Measurements from ENCODE around the gene RRAGC. TPM values are rescaled to one million over a fixed set of nuclear protein-coding genes. Genes with fewer than 3 reads are reported as not detected.

RRAGC gene
- polyA plus RNA-seq, 2 donors, result 7.7 to 18.4 TPM

GRCh38 chr1:38820860-38821259, 38.7 kb downstream of the RRAGC start:
- WGBS, 2 donors, result 29 to 60% methylated on average over 1 of the region's 1 CpG
- Histone ChIP-seq H3K9me3 (ENCODE audit: control insufficient read depth in 2 of 2, insufficient read depth in 1 of 2, low read depth in 1 of 2, low read length in 1 of 2) (no peaks in the 10 kb centered on the region), H3K4me3 (ENCODE audit: low read depth in 1 of 2, low read length in 2 of 2) (no peak overlapping the region), H3K4me1 (ENCODE audit: control insufficient read depth in 2 of 2, insufficient read depth in 2 of 2, low read length in 1 of 2) (peaks cover 3% of the 10 kb centered on the region in 2 donors), H3K36me3 (ENCODE audit: control insufficient read depth in 2 of 2, insufficient read depth in 2 of 2, low read length in 1 of 2) (no peaks in the 10 kb centered on the region), H3K27me3 (ENCODE audit: control insufficient read depth in 1 of 2, insufficient read depth in 2 of 2, low read length in 2 of 2) (peaks cover 0 to 4% of the 10 kb centered on the region in 2 donors), H3K27ac (ENCODE audit: low read depth in 2 of 2, low read length in 1 of 2) (no peak overlapping the region)

DNA sequence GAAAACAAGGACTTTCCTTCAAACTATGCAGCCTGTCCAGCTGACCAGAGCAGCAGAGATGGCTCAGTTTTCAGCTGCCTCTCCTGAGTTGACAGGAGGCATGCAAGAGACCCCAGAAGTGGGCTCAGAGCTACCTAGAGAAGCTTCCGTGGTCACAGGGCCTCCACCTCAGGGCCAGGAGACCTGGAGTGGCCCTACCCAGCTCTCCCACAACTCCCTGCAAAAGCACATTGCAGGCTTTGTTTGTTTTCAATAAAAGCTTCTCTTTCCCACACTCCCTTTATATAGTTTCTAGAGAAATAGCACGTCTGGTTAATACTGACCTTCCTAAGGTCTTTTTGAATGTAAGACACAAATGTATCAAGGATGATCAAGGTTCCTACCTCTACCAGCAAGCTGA, 40.1 kb downstream of the RRAGC start:
- Histone ChIP-seq H3K27me3 (ENCODE audit: control insufficient read depth in 1 of 2, insufficient read depth in 2 of 2, low read length in 2 of 2) (peaks cover 0 to 4% of the 10 kb centered on the region in 2 donors), H3K27ac (ENCODE audit: low read depth in 2 of 2, low read length in 1 of 2) (no peak overlapping the region), H3K4me3 (ENCODE audit: low read depth in 1 of 2, low read length in 2 of 2) (no peak overlapping the region), H3K36me3 (ENCODE audit: control insufficient read depth in 2 of 2, insufficient read depth in 2 of 2, low read length in 1 of 2) (no peaks in the 10 kb centered on the region), H3K4me1 (ENCODE audit: control insufficient read depth in 2 of 2, insufficient read depth in 2 of 2, low read length in 1 of 2) (peaks cover 3% of the 10 kb centered on the region in 2 donors), H3K9me3 (ENCODE audit: control insufficient read depth in 2 of 2, insufficient read depth in 1 of 2, low read depth in 1 of 2, low read length in 1 of 2) (no peaks in the 10 kb centered on the region)
- 76 to 79% methylated on average over 2 of the region's 2 CpGs for WGBS, 2 donors

GRCh38 chr1:38819040-38819439, 40.5 kb downstream of the RRAGC start:
- Histone ChIP-seq H3K36me3 (ENCODE audit: control insufficient read depth in 2 of 2, insufficient read depth in 2 of 2, low read length in 1 of 2) (no peaks in the 10 kb centered on the region), H3K27ac (ENCODE audit: low read depth in 2 of 2, low read length in 1 of 2) (no peak overlapping the region), H3K4me3 (ENCODE audit: low read depth in 1 of 2, low read length in 2 of 2) (peak overlapping the region in 1 of 2 donors; percentile 29), H3K27me3 (ENCODE audit: control insufficient read depth in 1 of 2, insufficient read depth in 2 of 2, low read length in 2 of 2) (peaks cover 0 to 4% of the 10 kb centered on the region in 2 donors), H3K9me3 (ENCODE audit: control insufficient read depth in 2 of 2, insufficient read depth in 1 of 2, low read depth in 1 of 2, low read length in 1 of 2) (no peaks in the 10 kb centered on the region), H3K4me1 (ENCODE audit: control insufficient read depth in 2 of 2, insufficient read depth in 2 of 2, low read length in 1 of 2) (peaks cover 3% of the 10 kb centered on the region in 2 donors)
- WGBS, 2 donors, result 37 to 44% methylated on average over 10 of the region's 10 CpGs

- no peak overlapping the region for H3K27ac ChIP-seq (ENCODE audit: low read depth in 2 of 2, low read length in 1 of 2)
- peaks cover 0 to 6% of the 10 kb centered on the region in 2 donors for H3K27me3 ChIP-seq (ENCODE audit: control insufficient read depth in 1 of 2, insufficient read depth in 2 of 2, low read length in 2 of 2)
- no peaks in the 10 kb centered on the region for H3K36me3 ChIP-seq (ENCODE audit: control insufficient read depth in 2 of 2, insufficient read depth in 2 of 2, low read length in 1 of 2)
- H3K9me3 ChIP-seq (ENCODE audit: control insufficient read depth in 2 of 2, insufficient read depth in 1 of 2, low read depth in 1 of 2, low read length in 1 of 2), result no peaks in the 10 kb centered on the region
- H3K4me1 ChIP-seq (ENCODE audit: control insufficient read depth in 2 of 2, insufficient read depth in 2 of 2, low read length in 1 of 2), result peaks cover 3% of the 10 kb centered on the region in 2 donors
- H3K4me3 ChIP-seq (ENCODE audit: low read depth in 1 of 2, low read length in 2 of 2), result peak overlapping the region; percentile 22 to 29
- WGBS, 2 donors, result 1% methylated on average over 69 to 70 of the region's 70 CpGs
Observed at GRCh38 chr1:38818175-38818976, 41.2 kb downstream of the RRAGC start.

DNA sequence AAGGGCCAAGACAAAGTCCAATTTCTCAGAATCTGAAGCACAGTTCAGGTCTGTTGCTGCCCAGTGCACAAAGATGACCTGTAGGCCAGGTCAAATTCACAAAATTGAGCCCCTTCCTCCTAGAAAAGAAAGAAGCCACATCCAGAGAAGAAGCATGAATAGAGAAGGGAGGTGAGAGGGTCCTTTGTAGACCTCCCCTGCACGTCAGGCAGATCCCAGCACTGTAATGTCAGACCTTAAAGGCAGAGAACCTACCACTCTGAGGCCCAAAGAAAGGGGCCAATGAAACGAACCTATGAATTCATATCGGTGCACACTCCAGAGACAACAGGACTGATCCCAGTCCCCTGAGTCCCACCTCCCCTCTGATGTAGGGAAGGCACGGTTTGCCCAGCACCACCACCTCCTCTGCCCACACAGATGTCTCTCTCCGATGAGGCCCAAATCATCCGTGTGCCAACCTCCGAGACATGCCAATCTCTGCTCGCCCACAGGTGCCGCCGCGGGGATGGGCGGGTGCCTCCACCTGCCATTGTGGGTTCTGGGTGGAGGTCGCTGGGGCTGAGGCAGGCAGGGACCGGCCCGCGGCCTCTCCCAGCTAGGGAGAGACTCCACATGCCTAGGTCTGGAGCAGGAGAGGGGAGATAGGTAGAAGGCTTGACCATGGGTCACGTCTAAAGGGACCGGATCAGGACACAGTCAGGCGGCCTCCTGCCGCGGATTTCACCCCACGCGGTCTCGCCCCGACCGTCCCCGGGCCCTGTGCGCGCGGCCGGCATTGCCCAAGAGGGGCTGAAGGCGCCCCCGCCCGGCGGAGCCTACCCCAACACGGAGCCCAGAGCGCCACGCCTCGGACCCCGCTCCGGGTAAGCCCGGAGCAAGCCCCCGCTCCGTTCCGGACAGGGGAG, 42.1 kb downstream of the RRAGC start:
- Histone ChIP-seq H3K4me3 (ENCODE audit: low read depth in 1 of 2, low read length in 2 of 2) (peak overlapping the region; percentile 22 to 29), H3K9me3 (ENCODE audit: control insufficient read depth in 2 of 2, insufficient read depth in 1 of 2, low read depth in 1 of 2, low read length in 1 of 2) (no peaks in the 10 kb centered on the region), H3K27me3 (ENCODE audit: control insufficient read depth in 1 of 2, insufficient read depth in 2 of 2, low read length in 2 of 2) (peaks cover 0 to 6% of the 10 kb centered on the region in 2 donors), H3K36me3 (ENCODE audit: control insufficient read depth in 2 of 2, insufficient read depth in 2 of 2, low read length in 1 of 2) (no peaks in the 10 kb centered on the region), H3K4me1 (ENCODE audit: control insufficient read depth in 2 of 2, insufficient read depth in 2 of 2, low read length in 1 of 2) (peaks cover 3% of the 10 kb centered on the region in 2 donors), H3K27ac (ENCODE audit: low read depth in 2 of 2, low read length in 1 of 2) (no peak overlapping the region)
- 34 to 37% methylated on average over 41 to 45 of the region's 45 CpGs for WGBS, 2 donors

DNA sequence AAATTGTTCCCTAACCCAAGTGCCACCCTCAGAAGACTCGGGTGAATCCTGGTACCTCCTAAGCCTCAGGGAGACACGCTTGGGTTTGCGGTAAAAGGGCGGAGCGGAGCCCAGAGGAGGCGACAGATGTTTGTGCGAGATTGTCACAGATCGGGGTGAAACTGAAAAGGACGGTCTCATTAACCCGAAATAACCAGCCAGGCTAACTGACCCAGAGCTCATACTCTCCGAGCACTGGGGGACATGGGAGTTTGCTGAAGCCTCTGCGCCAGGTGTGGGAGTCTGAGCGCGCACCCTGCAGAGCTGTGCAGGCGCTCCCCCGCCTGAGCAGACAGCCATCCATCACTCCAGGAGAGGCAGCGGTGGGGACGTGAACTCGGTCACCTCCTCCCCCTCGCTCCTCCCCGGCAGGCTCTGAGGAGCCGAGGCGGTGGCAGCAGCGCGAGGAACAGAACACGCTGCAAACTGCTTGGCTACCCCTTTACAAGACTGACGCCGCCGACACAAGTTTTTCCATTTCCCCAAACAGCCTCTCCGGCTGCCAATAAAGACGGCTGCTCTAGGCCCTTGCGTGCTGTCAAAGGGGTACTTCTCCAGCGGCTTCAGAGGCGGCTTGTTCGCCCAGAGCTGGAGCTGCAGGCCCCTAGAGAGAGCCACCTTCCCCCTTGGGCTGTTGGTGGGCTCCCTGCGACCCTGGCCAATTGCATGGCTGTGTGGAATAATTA, 43.5 kb downstream of the RRAGC start:
- H3K27me3 ChIP-seq (ENCODE audit: control insufficient read depth in 1 of 2, insufficient read depth in 2 of 2, low read length in 2 of 2), result peaks cover 0 to 6% of the 10 kb centered on the region in 2 donors
- H3K9me3 ChIP-seq (ENCODE audit: control insufficient read depth in 2 of 2, insufficient read depth in 1 of 2, low read depth in 1 of 2, low read length in 1 of 2), result no peaks in the 10 kb centered on the region
- 26 to 35% methylated on average over 36 of the region's 36 CpGs for WGBS, 2 donors
- no peak overlapping the region for H3K4me3 ChIP-seq (ENCODE audit: low read depth in 1 of 2, low read length in 2 of 2)
- H3K4me1 ChIP-seq (ENCODE audit: control insufficient read depth in 2 of 2, insufficient read depth in 2 of 2, low read length in 1 of 2), result peaks cover 3% of the 10 kb centered on the region in 2 donors
- H3K36me3 ChIP-seq (ENCODE audit: control insufficient read depth in 2 of 2, insufficient read depth in 2 of 2, low read length in 1 of 2), result no peaks in the 10 kb centered on the region
- H3K27ac ChIP-seq (ENCODE audit: low read depth in 2 of 2, low read length in 1 of 2), result no peak overlapping the region

DNA sequence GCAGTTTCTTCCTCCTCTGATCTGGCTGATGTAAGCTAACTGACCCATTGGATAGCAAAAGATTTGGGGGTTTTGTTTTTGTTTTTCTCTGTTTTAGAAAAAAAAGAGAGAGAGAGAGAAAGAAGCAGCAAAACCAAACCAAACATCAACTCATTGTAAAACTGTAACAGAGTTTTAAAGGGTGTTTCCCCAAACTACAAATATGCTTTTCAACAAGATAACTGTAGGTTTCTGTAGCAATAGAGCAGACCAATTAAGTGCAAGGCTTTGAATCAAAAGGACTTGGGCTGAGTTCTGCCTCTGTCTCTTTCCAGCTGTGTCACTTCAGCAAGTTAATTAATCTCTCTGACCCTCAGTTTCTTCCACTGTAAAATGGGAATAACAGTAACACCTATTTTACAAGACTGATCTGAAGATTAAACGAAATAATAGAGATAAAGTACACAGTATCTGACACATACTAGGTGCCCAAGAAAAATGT, 44.5 kb downstream of the RRAGC start:
- Histone ChIP-seq H3K9me3 (ENCODE audit: control insufficient read depth in 2 of 2, insufficient read depth in 1 of 2, low read depth in 1 of 2, low read length in 1 of 2) (no peaks in the 10 kb centered on the region), H3K27me3 (ENCODE audit: control insufficient read depth in 1 of 2, insufficient read depth in 2 of 2, low read length in 2 of 2) (peaks cover 0 to 6% of the 10 kb centered on the region in 2 donors), H3K36me3 (ENCODE audit: control insufficient read depth in 2 of 2, insufficient read depth in 2 of 2, low read length in 1 of 2) (no peaks in the 10 kb centered on the region), H3K27ac (ENCODE audit: low read depth in 2 of 2, low read length in 1 of 2) (no peak overlapping the region), H3K4me1 (ENCODE audit: control insufficient read depth in 2 of 2, insufficient read depth in 2 of 2, low read length in 1 of 2) (peaks cover 3 to 4% of the 10 kb centered on the region in 2 donors), H3K4me3 (ENCODE audit: low read depth in 1 of 2, low read length in 2 of 2) (no peak overlapping the region)
- WGBS, 2 donors, result 59 to 72% methylated on average over 1 of the region's 1 CpG

DNA sequence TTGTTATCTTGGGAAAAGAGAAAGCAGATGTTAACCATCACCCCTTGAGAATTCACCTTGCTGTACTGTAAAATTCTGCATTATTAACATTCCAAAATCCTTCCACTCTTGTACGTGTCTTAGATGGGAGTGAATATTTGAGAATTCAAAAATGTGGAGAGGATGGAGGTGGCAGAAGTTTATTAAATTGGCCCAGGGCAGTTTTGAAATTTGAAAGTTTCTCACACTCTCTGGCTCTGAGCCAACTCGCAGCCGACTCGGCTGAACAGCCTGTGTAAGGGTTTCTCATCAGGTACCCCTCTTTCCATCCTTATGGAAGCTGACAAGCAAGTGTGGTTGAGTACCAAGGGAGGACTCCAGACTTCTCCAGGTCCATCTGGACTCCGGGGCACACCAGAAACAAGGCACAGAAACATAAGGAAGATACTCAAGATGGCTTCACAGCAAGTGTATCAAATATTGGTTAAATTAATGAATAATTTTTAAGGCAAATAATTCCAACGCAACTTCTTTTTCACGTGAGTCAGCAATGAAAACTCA, 45.1 kb downstream of the RRAGC start:
- H3K27me3 ChIP-seq (ENCODE audit: control insufficient read depth in 1 of 2, insufficient read depth in 2 of 2, low read length in 2 of 2), result peaks cover 0 to 6% of the 10 kb centered on the region in 2 donors
- H3K4me1 ChIP-seq (ENCODE audit: control insufficient read depth in 2 of 2, insufficient read depth in 2 of 2, low read length in 1 of 2), result peaks cover 3 to 6% of the 10 kb centered on the region in 2 donors
- H3K27ac ChIP-seq (ENCODE audit: low read depth in 2 of 2, low read length in 1 of 2), result no peak overlapping the region
- H3K4me3 ChIP-seq (ENCODE audit: low read depth in 1 of 2, low read length in 2 of 2), result no peak overlapping the region
- 57 to 64% methylated on average over 7 of the region's 7 CpGs for WGBS, 2 donors
- H3K36me3 ChIP-seq (ENCODE audit: control insufficient read depth in 2 of 2, insufficient read depth in 2 of 2, low read length in 1 of 2), result no peaks in the 10 kb centered on the region
- H3K9me3 ChIP-seq (ENCODE audit: control insufficient read depth in 2 of 2, insufficient read depth in 1 of 2, low read depth in 1 of 2, low read length in 1 of 2), result no peaks in the 10 kb centered on the region

GRCh38 chr1:38812981-38813380, 46.6 kb downstream of the RRAGC start:
- peaks cover 3% of the 10 kb centered on the region in 2 donors for H3K4me1 ChIP-seq (ENCODE audit: control insufficient read depth in 2 of 2, insufficient read depth in 2 of 2, low read length in 1 of 2)
- peaks cover 0 to 3% of the 10 kb centered on the region in 2 donors for H3K27me3 ChIP-seq (ENCODE audit: control insufficient read depth in 1 of 2, insufficient read depth in 2 of 2, low read length in 2 of 2)
- no peak overlapping the region for H3K4me3 ChIP-seq (ENCODE audit: low read depth in 1 of 2, low read length in 2 of 2)
- H3K27ac ChIP-seq (ENCODE audit: low read depth in 2 of 2, low read length in 1 of 2), result no peak overlapping the region
- 54 to 60% methylated on average over 5 of the region's 5 CpGs for WGBS, 2 donors
- H3K9me3 ChIP-seq (ENCODE audit: control insufficient read depth in 2 of 2, insufficient read depth in 1 of 2, low read depth in 1 of 2, low read length in 1 of 2), result no peaks in the 10 kb centered on the region
- H3K36me3 ChIP-seq (ENCODE audit: control insufficient read depth in 2 of 2, insufficient read depth in 2 of 2, low read length in 1 of 2), result no peaks in the 10 kb centered on the region

Data from esophagus (tissue), 2 donors.